ENCODE measurements around the gene USP46.

USP46 gene
- total RNA-seq, result 18.5 to 42.9 (median 29.5) reads per million in 4 donors

- peak; percentile 19 to 49 (median 37) for DNase-seq
Measured at GRCh38 chr4:52659001-52659721, at the start of gene USP46. Gene USP46, minus strand, starts transcription at chr4:52659301. Its CDS starts 151 bp downstream, at chr4:52659150.

GRCh38 chr4:52704661-52705060, 45.6 kb upstream of the USP46 start:
- DNase-seq, result no peak

- DNase-seq, result no peak
Measured at GRCh38 chr4:52704133-52704532, 45.0 kb upstream of the USP46 start.

- no peak for DNase-seq
Measured at GRCh38 chr4:52701207-52701606, 42.1 kb upstream of the USP46 start.

GRCh38 chr4:52694936-52695335, 35.8 kb upstream of the USP46 start:
- no peak for DNase-seq

GRCh38 chr4:52693492-52693891, 34.4 kb upstream of the USP46 start:
- DNase-seq, result no peak

- no peak for DNase-seq
Measured at GRCh38 chr4:52689096-52689495, 30.0 kb upstream of the USP46 start.

- DNase-seq, result no peak
Measured at GRCh38 chr4:52687696-52688095, 28.6 kb upstream of the USP46 start.

- no peak for DNase-seq
Measured at GRCh38 chr4:52685316-52685715, 26.2 kb upstream of the USP46 start.

GRCh38 chr4:52684896-52685295, 25.8 kb upstream of the USP46 start:
- DNase-seq, result no peak

GRCh38 chr4:52680381-52680780, 21.3 kb upstream of the USP46 start:
- no peak for DNase-seq

- no peak for DNase-seq
Measured at GRCh38 chr4:52676536-52676935, 17.4 kb upstream of the USP46 start.

- DNase-seq, result no peak
Measured at GRCh38 chr4:52675111-52675510, 16.0 kb upstream of the USP46 start.

- no peak for DNase-seq
Measured at GRCh38 chr4:52670739-52671138, 11.6 kb upstream of the USP46 start.

- DNase-seq, result no peak
Measured at GRCh38 chr4:52670121-52670520, 11.0 kb upstream of the USP46 start.

GRCh38 chr4:52665592-52665991, 6.5 kb upstream of the USP46 start:
- peak in 1 of 5 donors; percentile 13 for DNase-seq

- DNase-seq, result no peak
Measured at GRCh38 chr4:52664479-52664878, 5.4 kb upstream of the USP46 start.

GRCh38 chr4:52661966-52662690, 3.0 kb upstream of the USP46 start:
- no peak for DNase-seq

GRCh38 chr4:52660643-52661042, 1.5 kb upstream of the USP46 start:
- DNase-seq, result no peak

GRCh38 chr4:52659722-52660261, 691 bp upstream of the USP46 start:
- DNase-seq, result no peak

- no peak for DNase-seq
Measured at GRCh38 chr4:52658641-52659000, 480 bp downstream of the USP46 start.

GRCh38 chr4:52657618-52658501, 1.2 kb downstream of the USP46 start:
- no peak for DNase-seq

- no peak for DNase-seq
Measured at GRCh38 chr4:52657292-52657617, 1.8 kb downstream of the USP46 start.

All from T-helper 1 cell (primary cell).